Liver (tissue), 9 donors: ENCODE results near the gene NSD1. TPM values are rescaled to one million over a fixed set of nuclear protein-coding genes. Genes with fewer than 3 reads are reported as not detected.

Experiments
- DNase-seq: peaks from one replicate; pipeline ENCODE4 v3.0.0-alpha.2; 2017; ENCODE audit warnings: low spot score
- H3K27ac ChIP-seq, 2 donors: one replicate each; pipeline ENCODE4 v1.7.0; 2013; ENCODE audit warnings: inconsistent platforms in 2 of 2, low read length in 2 of 2, control low read depth in 1 of 2, low read depth in 1 of 2, mild to moderate bottlenecking in 1 of 2
- H3K27me3 ChIP-seq, 4 donors: one replicate each; pipeline versions ENCODE4 v1.6.1 to v1.7.0; 2013; ENCODE audit warnings: low read length in 3 of 4, inconsistent platforms in 1 of 4, mild to moderate bottlenecking in 1 of 4, moderate library complexity in 1 of 4; ENCODE audit not compliant: control insufficient read depth in 4 of 4, insufficient read depth in 4 of 4
- H3K36me3 ChIP-seq, 4 donors: one replicate each; pipeline versions ENCODE4 v1.6.1 to v1.7.0; 2013; ENCODE audit warnings: low read length in 3 of 4, mild to moderate bottlenecking in 3 of 4, low read depth in 1 of 4, moderate library complexity in 1 of 4; ENCODE audit not compliant: control insufficient read depth in 4 of 4, insufficient read depth in 3 of 4
- H3K4me1 ChIP-seq, 4 donors: one replicate each; pipeline versions ENCODE4 v1.6.1 to v1.7.0; 2013; ENCODE audit warnings: low read length in 3 of 4, mild to moderate bottlenecking in 3 of 4, moderate library complexity in 1 of 4; ENCODE audit not compliant: control insufficient read depth in 4 of 4, insufficient read depth in 4 of 4
- H3K4me3 ChIP-seq, 3 donors: one replicate each; pipeline versions ENCODE4 v1.6.1 to v1.7.0; 2013; ENCODE audit warnings: low read length in 3 of 3, control low read depth in 1 of 3, low read depth in 1 of 3, mild to moderate bottlenecking in 1 of 3
- H3K9ac ChIP-seq, 2 donors: one replicate each; pipeline ENCODE4 v1.7.0; 2013; ENCODE audit warnings: low read length in 2 of 2, mild to moderate bottlenecking in 2 of 2, moderate library complexity in 2 of 2, control low read depth in 1 of 2, low read depth in 1 of 2
- H3K9me3 ChIP-seq, 4 donors: one replicate each; pipeline versions ENCODE4 v1.6.1 to v1.7.0; 2013; ENCODE audit warnings: low read length in 3 of 4; ENCODE audit not compliant: control insufficient read depth in 4 of 4
- EGR1 ChIP-seq, 2 donors: IDR thresholded peaks; 2 replicates each; pipeline ENCODE4 v1.6.1; 2016 to 2018; ENCODE audit warnings: antibody characterized with exemption in 2 of 2, low read depth in 2 of 2
- FOXA1 ChIP-seq: IDR thresholded peaks from 2 replicates; pipeline ENCODE4 v1.6.1; 2016; ENCODE audit warnings: antibody characterized with exemption
- FOXA2 ChIP-seq: IDR thresholded peaks from 2 replicates; pipeline ENCODE4 v1.6.1; 2016; ENCODE audit warnings: antibody characterized with exemption
- GABPA ChIP-seq, 2 donors: IDR thresholded peaks in 1 of 2; conservative IDR thresholded peaks in 1 of 2; 2 replicates each; pipeline ENCODE4 v1.6.1; 2016; ENCODE audit warnings: antibody characterized with exemption in 2 of 2, mild to moderate bottlenecking in 1 of 2, moderate library complexity in 1 of 2
- HNF4A ChIP-seq, 2 donors: conservative IDR thresholded peaks; 2 replicates each; pipeline ENCODE4 v1.6.1; 2016; ENCODE audit warnings: antibody characterized with exemption in 2 of 2, mild to moderate bottlenecking in 2 of 2
- HNF4G ChIP-seq: IDR thresholded peaks from 2 replicates; pipeline ENCODE4 v1.6.1; 2016; ENCODE audit warnings: antibody characterized with exemption
- JUND ChIP-seq, 2 donors: IDR thresholded peaks; 2 replicates each; pipeline ENCODE4 v1.6.1; 2016; ENCODE audit warnings: antibody characterized with exemption in 2 of 2
- NR2F2 ChIP-seq: IDR thresholded peaks from 2 replicates; pipeline ENCODE4 v1.6.1; 2016; ENCODE audit warnings: antibody characterized with exemption
- RAD21 ChIP-seq, 2 donors: IDR thresholded peaks; 2 replicates each; pipeline ENCODE4 v1.6.1; 2016; ENCODE audit warnings: antibody characterized with exemption in 2 of 2, mild to moderate bottlenecking in 2 of 2
- RXRA ChIP-seq, 2 donors: IDR thresholded peaks; 2 replicates each; pipeline ENCODE4 v1.6.1; 2017 to 2018; ENCODE audit warnings: antibody characterized with exemption in 2 of 2, mild to moderate bottlenecking in 1 of 2
- SP1 ChIP-seq: IDR thresholded peaks from 2 replicates; pipeline ENCODE4 v1.6.1; 2018; ENCODE audit warnings: antibody characterized with exemption, mild to moderate bottlenecking
- TAF1 ChIP-seq: conservative IDR thresholded peaks from 2 replicates; pipeline ENCODE4 v1.6.1; 2016; ENCODE audit warnings: antibody characterized with exemption, mild to moderate bottlenecking
- YY1 ChIP-seq: IDR thresholded peaks from 2 replicates; pipeline ENCODE4 v1.6.1; 2016; ENCODE audit warnings: antibody characterized with exemption, mild to moderate bottlenecking
- WGBS: extraction: QIAGEN DNeasy Blood & Tissue Kit; methylation state at CpG from one replicate; pipeline ENCODE4 v1.1.7; 2013; 5-methylcytosine and 5-hydroxymethylcytosine counted together
- polyA plus RNA-seq, 2 donors: library from polyadenylated mRNA; stranded (reverse) in 1 of 2; unstranded in 1 of 2; fragments of 200-250 nt in 1 of 2; fragments of >200 nt in 1 of 2; fragmentation: Nextera tagmentation in 1 of 2; extraction: Ambion mirVana in 1 of 2; gene quantifications; one replicate each; pipeline versions ENCODE4 v1.2.1 to v1.2.3, GENCODE V29; 2013 to 2015
- total RNA-seq, 2 donors: library from RNA; depleted of rRNA; stranded (reverse); fragments of >200 nt; gene quantifications; one replicate each; pipeline ENCODE4 v1.2.3, GENCODE V29; 2014
- TF ChIP-seq, protein P1 (sequence below): IDR thresholded peaks from 2 replicates; pipeline ENCODE4 v1.6.1; 2016; ENCODE audit warnings: antibody characterized with exemption
- TF ChIP-seq, protein P2 (sequence below): IDR thresholded peaks from 2 replicates; pipeline ENCODE4 v1.6.1; 2016; ENCODE audit warnings: antibody characterized with exemption
- TF ChIP-seq, protein P3 (sequence below): fragments of 150-350 bp; IDR thresholded peaks from 2 replicates; pipeline ENCODE4 v1.5.1; 2017; ENCODE audit warnings: improper control_type of control experiment, low read depth, low read length; ENCODE audit not compliant: missing input control
- TF ChIP-seq, protein P4 (sequence below): IDR thresholded peaks from 2 replicates; pipeline ENCODE4 v1.6.1; 2016; ENCODE audit warnings: antibody characterized with exemption, mild to moderate bottlenecking
- TF ChIP-seq, protein P5 (sequence below): IDR thresholded peaks from 2 replicates; pipeline ENCODE4 v1.6.1; 2016; ENCODE audit warnings: antibody characterized with exemption
- donor health status: healthy.
- donor health status: healthy.
- donor health status: healthy.
- donor health status: healthy.
- donor health status: healthy.

Gene NSD1
- total and polyA plus RNA-seq, 4 donors, result 5.3 to 34.1 (median 19.3) TPM

DNA sequence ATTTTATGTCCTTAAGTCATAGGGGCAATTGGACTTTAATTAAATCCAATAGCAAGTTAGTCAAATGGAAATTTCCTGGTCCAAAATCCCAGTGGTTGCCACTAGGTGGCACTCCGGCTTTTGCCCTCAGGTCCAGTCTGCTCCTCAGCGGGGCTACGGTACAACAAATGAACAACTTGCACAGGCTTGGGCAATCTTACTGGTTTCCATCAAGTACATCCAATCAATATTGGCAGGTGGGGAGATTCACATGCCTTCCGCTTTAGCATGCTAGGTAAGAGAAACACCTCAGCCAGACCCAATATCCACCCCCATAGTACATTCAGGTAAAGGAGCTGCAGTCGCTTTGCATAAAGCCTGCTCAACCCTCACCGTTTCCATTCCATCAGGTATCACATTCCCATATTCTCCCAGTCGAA, 184.4 kb downstream of the NSD1 start:
- Histone ChIP-seq H3K4me1 (peaks cover 1 to 6% (median 4%) of the 10 kb centered on the region in 4 donors), H3K9me3 (no peaks in the 10 kb centered on the region), H3K27me3 (no peaks in the 10 kb centered on the region), H3K9ac (no peak overlapping the region), H3K27ac (no peak overlapping the region), H3K4me3 (no peak overlapping the region), H3K36me3 (no peaks in the 10 kb centered on the region)
- peak in 1 of 2 donors; percentile 52 for TF ChIP-seq GABPA (IDR thresholded peaks at IDR 0.05 in 1 of 2, conservative IDR thresholded peaks at IDR 0.05 in 1 of 2)
- TF ChIP-seq, protein P1, sequence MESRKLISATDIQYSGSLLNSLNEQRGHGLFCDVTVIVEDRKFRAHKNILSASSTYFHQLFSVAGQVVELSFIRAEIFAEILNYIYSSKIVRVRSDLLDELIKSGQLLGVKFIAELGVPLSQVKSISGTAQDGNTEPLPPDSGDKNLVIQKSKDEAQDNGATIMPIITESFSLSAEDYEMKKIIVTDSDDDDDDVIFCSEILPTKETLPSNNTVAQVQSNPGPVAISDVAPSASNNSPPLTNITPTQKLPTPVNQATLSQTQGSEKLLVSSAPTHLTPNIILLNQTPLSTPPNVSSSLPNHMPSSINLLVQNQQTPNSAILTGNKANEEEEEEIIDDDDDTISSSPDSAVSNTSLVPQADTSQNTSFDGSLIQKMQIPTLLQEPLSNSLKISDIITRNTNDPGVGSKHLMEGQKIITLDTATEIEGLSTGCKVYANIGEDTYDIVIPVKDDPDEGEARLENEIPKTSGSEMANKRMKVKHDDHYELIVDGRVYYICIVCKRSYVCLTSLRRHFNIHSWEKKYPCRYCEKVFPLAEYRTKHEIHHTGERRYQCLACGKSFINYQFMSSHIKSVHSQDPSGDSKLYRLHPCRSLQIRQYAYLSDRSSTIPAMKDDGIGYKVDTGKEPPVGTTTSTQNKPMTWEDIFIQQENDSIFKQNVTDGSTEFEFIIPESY, result no peak
- TF ChIP-seq NR2F2, result no peak
- peak; percentile 98 to 99 for TF ChIP-seq RAD21 (IDR thresholded peaks at IDR 0.05)
- peak in 1 of 2 donors; percentile 48 for TF ChIP-seq JUND (IDR thresholded peaks at IDR 0.05)
- TF ChIP-seq, protein P2, sequence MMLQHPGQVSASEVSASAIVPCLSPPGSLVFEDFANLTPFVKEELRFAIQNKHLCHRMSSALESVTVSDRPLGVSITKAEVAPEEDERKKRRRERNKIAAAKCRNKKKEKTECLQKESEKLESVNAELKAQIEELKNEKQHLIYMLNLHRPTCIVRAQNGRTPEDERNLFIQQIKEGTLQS, result no peak
- TF ChIP-seq, protein P3, sequence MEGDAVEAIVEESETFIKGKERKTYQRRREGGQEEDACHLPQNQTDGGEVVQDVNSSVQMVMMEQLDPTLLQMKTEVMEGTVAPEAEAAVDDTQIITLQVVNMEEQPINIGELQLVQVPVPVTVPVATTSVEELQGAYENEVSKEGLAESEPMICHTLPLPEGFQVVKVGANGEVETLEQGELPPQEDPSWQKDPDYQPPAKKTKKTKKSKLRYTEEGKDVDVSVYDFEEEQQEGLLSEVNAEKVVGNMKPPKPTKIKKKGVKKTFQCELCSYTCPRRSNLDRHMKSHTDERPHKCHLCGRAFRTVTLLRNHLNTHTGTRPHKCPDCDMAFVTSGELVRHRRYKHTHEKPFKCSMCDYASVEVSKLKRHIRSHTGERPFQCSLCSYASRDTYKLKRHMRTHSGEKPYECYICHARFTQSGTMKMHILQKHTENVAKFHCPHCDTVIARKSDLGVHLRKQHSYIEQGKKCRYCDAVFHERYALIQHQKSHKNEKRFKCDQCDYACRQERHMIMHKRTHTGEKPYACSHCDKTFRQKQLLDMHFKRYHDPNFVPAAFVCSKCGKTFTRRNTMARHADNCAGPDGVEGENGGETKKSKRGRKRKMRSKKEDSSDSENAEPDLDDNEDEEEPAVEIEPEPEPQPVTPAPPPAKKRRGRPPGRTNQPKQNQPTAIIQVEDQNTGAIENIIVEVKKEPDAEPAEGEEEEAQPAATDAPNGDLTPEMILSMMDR, result peak; percentile 94
- TF ChIP-seq RXRA (IDR thresholded peaks at IDR 0.05), result peak; percentile 51 to 78
- TF ChIP-seq EGR1 (IDR thresholded peaks at IDR 0.05; ENCODE audit: low read depth in 2 of 2), result no peak
- peak; percentile 82 to 97 for TF ChIP-seq HNF4A (conservative IDR thresholded peaks at IDR 0.05)
- peak; percentile 74 for TF ChIP-seq SP1
- TF ChIP-seq FOXA1, result no peak
- peak; percentile 52 for TF ChIP-seq YY1
- TF ChIP-seq, protein P4, sequence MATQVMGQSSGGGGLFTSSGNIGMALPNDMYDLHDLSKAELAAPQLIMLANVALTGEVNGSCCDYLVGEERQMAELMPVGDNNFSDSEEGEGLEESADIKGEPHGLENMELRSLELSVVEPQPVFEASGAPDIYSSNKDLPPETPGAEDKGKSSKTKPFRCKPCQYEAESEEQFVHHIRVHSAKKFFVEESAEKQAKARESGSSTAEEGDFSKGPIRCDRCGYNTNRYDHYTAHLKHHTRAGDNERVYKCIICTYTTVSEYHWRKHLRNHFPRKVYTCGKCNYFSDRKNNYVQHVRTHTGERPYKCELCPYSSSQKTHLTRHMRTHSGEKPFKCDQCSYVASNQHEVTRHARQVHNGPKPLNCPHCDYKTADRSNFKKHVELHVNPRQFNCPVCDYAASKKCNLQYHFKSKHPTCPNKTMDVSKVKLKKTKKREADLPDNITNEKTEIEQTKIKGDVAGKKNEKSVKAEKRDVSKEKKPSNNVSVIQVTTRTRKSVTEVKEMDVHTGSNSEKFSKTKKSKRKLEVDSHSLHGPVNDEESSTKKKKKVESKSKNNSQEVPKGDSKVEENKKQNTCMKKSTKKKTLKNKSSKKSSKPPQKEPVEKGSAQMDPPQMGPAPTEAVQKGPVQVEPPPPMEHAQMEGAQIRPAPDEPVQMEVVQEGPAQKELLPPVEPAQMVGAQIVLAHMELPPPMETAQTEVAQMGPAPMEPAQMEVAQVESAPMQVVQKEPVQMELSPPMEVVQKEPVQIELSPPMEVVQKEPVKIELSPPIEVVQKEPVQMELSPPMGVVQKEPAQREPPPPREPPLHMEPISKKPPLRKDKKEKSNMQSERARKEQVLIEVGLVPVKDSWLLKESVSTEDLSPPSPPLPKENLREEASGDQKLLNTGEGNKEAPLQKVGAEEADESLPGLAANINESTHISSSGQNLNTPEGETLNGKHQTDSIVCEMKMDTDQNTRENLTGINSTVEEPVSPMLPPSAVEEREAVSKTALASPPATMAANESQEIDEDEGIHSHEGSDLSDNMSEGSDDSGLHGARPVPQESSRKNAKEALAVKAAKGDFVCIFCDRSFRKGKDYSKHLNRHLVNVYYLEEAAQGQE, result peak; percentile 22
- no peak for TF ChIP-seq FOXA2
- TF ChIP-seq, protein P5, sequence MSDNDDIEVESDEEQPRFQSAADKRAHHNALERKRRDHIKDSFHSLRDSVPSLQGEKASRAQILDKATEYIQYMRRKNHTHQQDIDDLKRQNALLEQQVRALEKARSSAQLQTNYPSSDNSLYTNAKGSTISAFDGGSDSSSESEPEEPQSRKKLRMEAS, result no peak
- TF ChIP-seq TAF1, result no peak
- peak; percentile 74 for TF ChIP-seq HNF4G
- 25% methylated on average over 7 of the region's 7 CpGs for WGBS
- DNase-seq, result peak; percentile 80
